GM21786 (cell line): ENCODE measurements around the gene ACTN3.
"Not testable (repeated sequence)": the region's sequence is repeated elsewhere in the genome, so short reads cannot be mapped to it uniquely, and the experiment has no call there.

Experiments
- ATAC-seq: cut with Tn5 transposase; IDR thresholded peaks from one replicate; pipeline ENCODE4 v1.9.1; 2021; ENCODE audit not compliant: unreplicated experiment

Gene ACTN3

GRCh38 chr11:66546368-66546965 is at the start of gene ACTN3:
Gene ACTN3, plus strand, starts transcription at chr11:66546903. Its CDS starts 35 bp downstream, at chr11:66546938.
- ATAC-seq = no peak

GRCh38 chr11:66497206-66497605 is 49.5 kb upstream of the ACTN3 start:
- ATAC-seq = no peak

GRCh38 chr11:66498506-66498905 is 48.2 kb upstream of the ACTN3 start:
- ATAC-seq = no peak

- ATAC-seq = no peak
Observed at GRCh38 chr11:66505276-66505816, 41.4 kb upstream of the ACTN3 start.

- no peak for ATAC-seq
Observed at GRCh38 chr11:66509131-66509561, 37.6 kb upstream of the ACTN3 start.

GRCh38 chr11:66510271-66510989 is 36.3 kb upstream of the ACTN3 start, which contains the start of gene BBS1:
Gene BBS1, plus strand, starts transcription at chr11:66510635. Its CDS starts 25 bp downstream, at chr11:66510660.
- ATAC-seq = peak; percentile 74

- no peak for ATAC-seq
Observed at GRCh38 chr11:66510990-66511339, 35.7 kb upstream of the ACTN3 start.

GRCh38 chr11:66523611-66524010 is 23.1 kb upstream of the ACTN3 start:
- ATAC-seq = no peak

- no peak for ATAC-seq
Observed at GRCh38 chr11:66524304-66525040, 22.2 kb upstream of the ACTN3 start.

GRCh38 chr11:66529069-66529468 is 17.6 kb upstream of the ACTN3 start:
- ATAC-seq = no peak

GRCh38 chr11:66529655-66530054 is 17.0 kb upstream of the ACTN3 start:
- ATAC-seq = no peak

GRCh38 chr11:66530927-66531709 is 15.6 kb upstream of the ACTN3 start:
- no peak for ATAC-seq

- ATAC-seq = no peak
Observed at GRCh38 chr11:66531841-66532240, 14.9 kb upstream of the ACTN3 start.

- no peak for ATAC-seq
Observed at GRCh38 chr11:66532784-66533183, 13.9 kb upstream of the ACTN3 start.

- ATAC-seq = no peak
Observed at GRCh38 chr11:66539170-66539869, 7.4 kb upstream of the ACTN3 start.

- ATAC-seq = no peak
Observed at GRCh38 chr11:66539870-66540213, 6.9 kb upstream of the ACTN3 start.

- ATAC-seq = not testable (repeated sequence)
Observed at GRCh38 chr11:66540598-66540997, 6.1 kb upstream of the ACTN3 start.

- no peak for ATAC-seq
Observed at GRCh38 chr11:66541892-66542291, 4.8 kb upstream of the ACTN3 start.

- ATAC-seq = no peak
Observed at GRCh38 chr11:66542362-66542761, 4.3 kb upstream of the ACTN3 start.
